ENCODE data around the gene TTLL9. TPM values are rescaled to one million over a fixed set of nuclear protein-coding genes. Genes with fewer than 3 reads are reported as not detected.
A peak's percentile ranks its signal among the peaks of the same experiment; 100 is the strongest.

Gene TTLL9
- total and polyA plus RNA-seq, 4 donors, result 0.19 to 0.81 (median 0.61) TPM; not detected in 1

- Histone ChIP-seq H3K27ac (ENCODE audit: low read depth in 1 of 2, low read length in 2 of 2) (no peak overlapping the region), H3K4me3 (ENCODE audit: low read length in 2 of 2) (no peak overlapping the region), H3K9me3 (ENCODE audit: control insufficient read depth, low read length) (peaks cover 3% of the 10 kb centered on the region), H3K4me1 (ENCODE audit: control insufficient read depth in 1 of 2, insufficient read depth in 2 of 2, low read length in 2 of 2) (no peaks in the 10 kb centered on the region), H3K27me3 (ENCODE audit: control insufficient read depth in 1 of 2, insufficient read depth in 2 of 2, low read length in 1 of 2) (no peaks in the 10 kb centered on the region), H3K36me3 (ENCODE audit: control insufficient read depth in 1 of 2, insufficient read depth in 2 of 2, low read length in 1 of 2) (no peaks in the 10 kb centered on the region)
- 61 to 63% methylated on average over 6 of the region's 6 CpGs for WGBS, 2 donors
- DNase-seq (no peak), ATAC-seq (ENCODE audit: low FRiP score) (no peak)
- intact Hi-C loops (cut with DNase I), result no loop called here
These were observed 93.5 kb downstream of the TTLL9 start for GRCh38 chr20:31963889-31964288.

DNA sequence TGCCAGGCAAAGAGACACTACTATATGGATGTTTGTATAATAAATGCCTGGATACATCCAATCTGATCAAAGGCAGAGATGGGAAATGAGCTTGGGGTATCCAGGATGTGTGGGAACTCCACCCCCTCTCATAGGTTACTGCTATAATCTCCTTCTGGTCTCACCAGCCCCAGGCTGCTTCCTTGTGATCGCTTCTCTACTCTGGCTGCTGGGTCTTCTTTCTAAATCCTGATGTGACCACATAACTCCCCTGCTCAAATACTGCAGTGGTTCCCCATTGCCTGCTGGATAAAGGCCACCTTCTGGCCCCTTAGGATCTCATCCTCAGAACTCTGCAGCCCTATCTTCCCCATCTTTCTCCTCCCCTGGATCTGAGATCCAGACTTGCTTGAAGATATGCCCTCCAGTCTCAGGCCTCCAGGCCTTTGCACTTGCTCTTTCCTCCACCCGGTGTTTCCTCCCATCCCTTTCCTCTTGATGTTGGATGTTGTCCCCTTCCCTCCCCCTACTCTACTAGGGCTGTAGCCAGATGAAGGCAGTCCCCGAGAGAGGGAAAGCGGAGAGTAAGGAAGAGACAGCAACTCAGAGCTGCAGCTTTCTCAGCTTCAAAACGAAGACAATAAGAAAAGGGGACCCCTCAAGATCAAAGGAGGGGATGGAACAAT lies 96.7 kb downstream of the TTLL9 start:
- H3K27ac ChIP-seq (ENCODE audit: low read depth in 1 of 2, low read length in 2 of 2), result no peak overlapping the region
- ATAC-seq (ENCODE audit: low FRiP score) (no peak), DNase-seq (no peak)
- H3K4me3 ChIP-seq (ENCODE audit: low read length in 2 of 2), result no peak overlapping the region
- no peaks in the 10 kb centered on the region for H3K4me1 ChIP-seq (ENCODE audit: control insufficient read depth in 1 of 2, insufficient read depth in 2 of 2, low read length in 2 of 2)
- WGBS, 2 donors, result 6 to 8% methylated on average over 5 of the region's 5 CpGs
- intact Hi-C loops (cut with DNase I), result no loop called here
- H3K27me3 ChIP-seq (ENCODE audit: control insufficient read depth in 1 of 2, insufficient read depth in 2 of 2, low read length in 1 of 2), result no peaks in the 10 kb centered on the region
- H3K9me3 ChIP-seq (ENCODE audit: control insufficient read depth, low read length), result peaks cover 3% of the 10 kb centered on the region
- no peaks in the 10 kb centered on the region for H3K36me3 ChIP-seq (ENCODE audit: control insufficient read depth in 1 of 2, insufficient read depth in 2 of 2, low read length in 1 of 2)

GRCh38 chr20:31967830-31968249 lies 97.4 kb downstream of the TTLL9 start, which contains the start of gene XKR7:
XKR7 (plus strand) TSS chr20:31968151; CDS start chr20:31968176, 25 bp downstream.
- DNase-seq, result no peak
- Histone ChIP-seq H3K36me3 (ENCODE audit: control insufficient read depth in 1 of 2, insufficient read depth in 2 of 2, low read length in 1 of 2) (no peaks in the 10 kb centered on the region), H3K27me3 (ENCODE audit: control insufficient read depth in 1 of 2, insufficient read depth in 2 of 2, low read length in 1 of 2) (no peaks in the 10 kb centered on the region), H3K9me3 (ENCODE audit: control insufficient read depth, low read length) (peaks cover 3% of the 10 kb centered on the region), H3K4me1 (ENCODE audit: control insufficient read depth in 1 of 2, insufficient read depth in 2 of 2, low read length in 2 of 2) (no peaks in the 10 kb centered on the region), H3K27ac (ENCODE audit: low read depth in 1 of 2, low read length in 2 of 2) (no peak within 1 kb of the TSS), H3K4me3 (ENCODE audit: low read length in 2 of 2) (no peak within 1 kb of the TSS)
- no peak for ATAC-seq (ENCODE audit: low FRiP score)
- WGBS, 2 donors, result 0 to 2% methylated on average over 12 to 38 of the region's 38 CpGs
- intact Hi-C loops (cut with DNase I), result no loop called here

DNA sequence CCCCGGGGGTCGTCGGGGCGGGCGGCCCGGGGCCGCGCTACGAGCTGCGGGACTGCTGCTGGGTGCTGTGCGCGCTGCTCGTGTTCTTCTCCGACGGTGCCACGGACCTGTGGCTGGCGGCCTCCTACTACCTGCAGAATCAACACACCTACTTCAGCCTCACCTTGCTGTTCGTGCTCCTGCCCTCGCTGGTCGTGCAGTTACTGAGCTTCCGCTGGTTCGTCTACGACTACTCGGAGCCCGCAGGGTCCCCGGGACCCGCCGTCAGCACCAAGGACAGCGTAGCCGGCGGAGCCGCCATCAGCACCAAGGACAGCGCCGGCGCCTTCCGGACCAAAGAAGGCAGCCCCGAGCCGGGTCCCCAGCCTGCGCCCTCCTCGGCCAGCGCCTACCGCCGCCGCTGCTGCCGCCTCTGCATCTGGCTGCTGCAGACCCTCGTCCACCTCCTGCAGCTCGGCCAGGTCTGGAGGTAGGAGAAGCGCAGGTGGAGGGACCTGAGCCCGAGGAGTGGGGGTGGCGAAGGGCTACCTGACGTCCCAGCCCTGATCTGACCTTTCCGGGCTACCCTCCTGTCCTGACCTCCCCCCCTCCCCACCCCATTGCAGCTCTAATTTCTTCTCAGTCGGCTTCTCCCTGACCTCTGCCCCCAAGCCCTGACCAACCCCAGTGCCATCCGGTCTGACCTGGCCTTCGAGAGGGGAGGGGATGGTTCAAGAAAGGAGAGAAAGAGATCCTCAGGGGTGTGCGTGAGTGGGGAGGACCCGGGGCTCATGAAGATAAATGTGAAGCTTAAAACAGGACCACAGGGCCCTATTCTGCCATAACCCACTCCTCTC lies 98.1 kb downstream of the TTLL9 start:
- peak; percentile 90 for ATAC-seq (ENCODE audit: low FRiP score)
- Histone ChIP-seq H3K36me3 (ENCODE audit: control insufficient read depth in 1 of 2, insufficient read depth in 2 of 2, low read length in 1 of 2) (no peaks in the 10 kb centered on the region), H3K27me3 (ENCODE audit: control insufficient read depth in 1 of 2, insufficient read depth in 2 of 2, low read length in 1 of 2) (no peaks in the 10 kb centered on the region), H3K9me3 (ENCODE audit: control insufficient read depth, low read length) (peaks cover 3% of the 10 kb centered on the region), H3K27ac (ENCODE audit: low read depth in 1 of 2, low read length in 2 of 2) (no peak overlapping the region), H3K4me1 (ENCODE audit: control insufficient read depth in 1 of 2, insufficient read depth in 2 of 2, low read length in 2 of 2) (no peaks in the 10 kb centered on the region), H3K4me3 (ENCODE audit: low read length in 2 of 2) (no peak overlapping the region)
- WGBS, 2 donors, result 2% methylated on average over 53 to 57 of the region's 57 CpGs
- DNase-seq, result peak; percentile 75 to 93
- intact Hi-C loops (cut with DNase I), result no loop called here

DNA sequence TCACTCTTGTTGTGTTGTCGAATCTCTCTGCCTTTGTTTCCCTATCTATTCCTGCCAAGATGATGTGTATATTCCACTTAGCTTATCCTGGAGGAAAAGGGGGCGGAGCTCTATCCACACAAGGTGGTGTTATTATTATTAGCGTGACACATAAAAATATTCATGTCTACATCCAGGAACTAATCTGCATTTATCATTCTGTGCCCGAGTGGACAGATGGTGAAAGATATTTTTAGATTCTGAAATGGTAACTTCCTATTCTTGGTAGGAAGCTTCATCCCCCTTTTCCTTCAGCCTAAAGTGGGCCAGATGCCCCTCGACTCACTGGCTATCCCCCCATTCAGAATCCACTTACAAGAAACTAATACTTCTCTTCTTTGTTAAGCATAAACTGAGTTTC lies 99.6 kb downstream of the TTLL9 start:
- Histone ChIP-seq H3K4me1 (ENCODE audit: control insufficient read depth in 1 of 2, insufficient read depth in 2 of 2, low read length in 2 of 2) (no peaks in the 10 kb centered on the region), H3K4me3 (ENCODE audit: low read length in 2 of 2) (no peak overlapping the region), H3K27me3 (ENCODE audit: control insufficient read depth in 1 of 2, insufficient read depth in 2 of 2, low read length in 1 of 2) (no peaks in the 10 kb centered on the region), H3K9me3 (ENCODE audit: control insufficient read depth, low read length) (peaks cover 3% of the 10 kb centered on the region), H3K36me3 (ENCODE audit: control insufficient read depth in 1 of 2, insufficient read depth in 2 of 2, low read length in 1 of 2) (no peaks in the 10 kb centered on the region), H3K27ac (ENCODE audit: low read depth in 1 of 2, low read length in 2 of 2) (no peak overlapping the region)
- 53 to 56% methylated on average over 5 of the region's 5 CpGs for WGBS, 2 donors
- DNase-seq (no peak), ATAC-seq (ENCODE audit: low FRiP score) (no peak)
- intact Hi-C loops (cut with DNase I), result no loop called here

- 14 to 22% methylated on average over 4 of the region's 4 CpGs for WGBS, 2 donors
- Histone ChIP-seq H3K27me3 (ENCODE audit: control insufficient read depth in 1 of 2, insufficient read depth in 2 of 2, low read length in 1 of 2) (no peaks in the 10 kb centered on the region), H3K36me3 (ENCODE audit: control insufficient read depth in 1 of 2, insufficient read depth in 2 of 2, low read length in 1 of 2) (no peaks in the 10 kb centered on the region), H3K27ac (ENCODE audit: low read depth in 1 of 2, low read length in 2 of 2) (no peak overlapping the region), H3K4me3 (ENCODE audit: low read length in 2 of 2) (no peak overlapping the region), H3K9me3 (ENCODE audit: control insufficient read depth, low read length) (no peaks in the 10 kb centered on the region), H3K4me1 (ENCODE audit: control insufficient read depth in 1 of 2, insufficient read depth in 2 of 2, low read length in 2 of 2) (no peaks in the 10 kb centered on the region)
- ATAC-seq (ENCODE audit: low FRiP score) (no peak), DNase-seq (no peak)
- intact Hi-C loops (cut with DNase I), result no loop called here
These were observed 102.1 kb downstream of the TTLL9 start for GRCh38 chr20:31972471-31973021.

DNA sequence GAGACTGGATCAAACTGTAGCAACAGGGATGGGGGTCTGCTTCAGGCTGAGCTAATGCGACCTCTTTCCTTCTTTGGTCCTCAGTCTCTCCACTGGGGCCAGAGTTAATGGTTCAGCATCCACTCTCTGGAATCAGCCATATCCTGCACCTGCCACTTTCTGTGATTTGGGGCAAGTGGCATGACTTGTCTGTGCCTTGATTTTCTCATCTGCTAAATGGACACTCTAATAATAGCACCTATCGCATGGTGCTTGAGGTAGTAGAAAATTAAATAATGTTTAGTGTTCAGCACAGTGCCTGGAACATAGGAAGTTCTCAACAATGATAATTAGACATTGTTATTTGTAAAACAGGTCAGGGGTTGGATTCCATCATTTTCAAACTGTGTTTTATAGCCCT lies 103.9 kb downstream of the TTLL9 start:
- Histone ChIP-seq H3K36me3 (ENCODE audit: control insufficient read depth in 1 of 2, insufficient read depth in 2 of 2, low read length in 1 of 2) (no peaks in the 10 kb centered on the region), H3K9me3 (ENCODE audit: control insufficient read depth, low read length) (no peaks in the 10 kb centered on the region), H3K27me3 (ENCODE audit: control insufficient read depth in 1 of 2, insufficient read depth in 2 of 2, low read length in 1 of 2) (no peaks in the 10 kb centered on the region), H3K4me1 (ENCODE audit: control insufficient read depth in 1 of 2, insufficient read depth in 2 of 2, low read length in 2 of 2) (no peaks in the 10 kb centered on the region), H3K4me3 (ENCODE audit: low read length in 2 of 2) (no peak overlapping the region), H3K27ac (ENCODE audit: low read depth in 1 of 2, low read length in 2 of 2) (no peak overlapping the region)
- no peak for ATAC-seq (ENCODE audit: low FRiP score)
- DNase-seq, result no peak
- WGBS, 2 donors, result 86% methylated on average over 2 of the region's 2 CpGs
- intact Hi-C loops (cut with DNase I), result no loop called here

DNA sequence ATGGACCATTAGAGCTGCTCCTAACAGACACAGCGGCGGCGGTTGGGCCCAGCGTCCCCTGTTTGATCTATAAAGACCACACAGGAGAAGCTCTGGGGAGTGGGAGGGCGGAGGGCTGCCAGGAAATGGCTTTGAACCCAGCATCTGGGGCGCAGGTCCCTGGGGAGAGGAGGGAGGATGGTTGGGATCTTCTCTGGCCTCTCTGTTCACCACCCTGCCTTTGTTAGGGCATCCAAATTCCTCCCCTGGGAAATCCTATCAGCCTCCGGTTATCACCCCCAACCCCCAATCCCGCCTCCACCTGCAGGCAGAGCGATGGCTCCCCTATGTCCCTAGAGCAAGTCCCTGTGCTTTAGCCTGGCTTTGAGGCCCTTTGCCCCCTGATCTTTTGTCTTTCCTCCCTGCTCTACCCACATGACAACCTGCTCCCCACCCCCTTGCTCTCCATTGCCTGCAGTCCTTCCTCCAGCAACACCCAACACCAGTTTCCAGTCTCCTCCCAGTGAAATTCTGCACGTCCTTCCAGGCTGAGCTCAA lies 104.6 kb downstream of the TTLL9 start:
- no peaks in the 10 kb centered on the region for H3K27me3 ChIP-seq (ENCODE audit: control insufficient read depth in 1 of 2, insufficient read depth in 2 of 2, low read length in 1 of 2)
- intact Hi-C loops (cut with DNase I), result no loop called here

More for the DNA sequence above, 104.6 kb downstream of the TTLL9 start:
- no peak overlapping the region for H3K4me3 ChIP-seq (ENCODE audit: low read length in 2 of 2)
- 7 to 12% methylated on average over 10 of the region's 10 CpGs for WGBS, 2 donors
- no peak for DNase-seq
- H3K4me1 ChIP-seq (ENCODE audit: control insufficient read depth in 1 of 2, insufficient read depth in 2 of 2, low read length in 2 of 2), result no peaks in the 10 kb centered on the region
- ATAC-seq (ENCODE audit: low FRiP score), result no peak
- no peaks in the 10 kb centered on the region for H3K36me3 ChIP-seq (ENCODE audit: control insufficient read depth in 1 of 2, insufficient read depth in 2 of 2, low read length in 1 of 2)
- no peaks in the 10 kb centered on the region for H3K9me3 ChIP-seq (ENCODE audit: control insufficient read depth, low read length)
- no peak overlapping the region for H3K27ac ChIP-seq (ENCODE audit: low read depth in 1 of 2, low read length in 2 of 2)

Data from aorta (tissue), 5 donors.